AG04449 (cell line): Measurements from ENCODE around the gene DCAF5.

Experiments
- CTCF ChIA-PET: fragments of 350-600 bp; formaldehyde crosslinking; extraction: SDS; loops from one replicate; lab custom pipeline; 2021; ENCODE audit warnings: antibody characterized with exemption; lab: Yijun Ruan, JAX
- POLR2A ChIA-PET: fragments of 400-600, 350-600 bp; formaldehyde crosslinking; extraction: SDS; loops from one replicate; lab custom pipeline; 2020; ENCODE audit warnings: antibody characterized with exemption, inconsistent platforms; lab: Yijun Ruan, JAX
- DNase-seq: peaks from one replicate; pipeline ENCODE4 v3.0.0-alpha.2; 2010; ENCODE audit warnings: low read depth, low spot score
- H3K4me3 ChIP-seq: 2 replicates; pipeline ENCODE4 v1.5.1; 2011; ENCODE audit warnings: low read depth, mild to moderate bottlenecking, control low read depth, low read length
- TF ChIP-seq, protein P1 (sequence below): IDR thresholded peaks from one replicate; pipeline ENCODE4 v1.5.1; 2011; ENCODE audit warnings: mild to moderate bottlenecking, moderate library complexity, low read length, control low read depth, inconsistent platforms; ENCODE audit not compliant: insufficient read depth; ENCODE audit errors: missing control alignments

Gene DCAF5

DNA sequence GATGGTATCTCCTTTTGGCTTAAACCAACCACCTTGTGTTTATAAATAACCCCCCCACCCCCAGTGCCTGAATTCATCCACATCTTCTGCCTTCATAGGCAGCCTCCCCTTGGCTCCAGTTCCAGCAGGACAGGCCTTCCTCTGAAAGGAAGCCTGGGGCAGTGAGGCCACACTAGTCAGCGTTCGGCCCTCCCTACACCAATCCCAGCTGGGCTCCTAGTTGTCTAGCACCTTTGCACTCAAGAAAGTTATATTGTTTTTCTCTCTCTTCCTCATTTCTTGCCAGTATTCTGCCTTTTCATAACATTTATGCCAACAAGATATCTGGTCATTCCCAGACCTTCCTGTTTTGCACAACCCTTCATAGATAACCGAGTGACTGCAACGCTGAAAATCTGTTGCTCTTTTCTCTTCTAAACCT lies 100.7 kb downstream of the DCAF5 start:
- TF ChIP-seq, protein P1, sequence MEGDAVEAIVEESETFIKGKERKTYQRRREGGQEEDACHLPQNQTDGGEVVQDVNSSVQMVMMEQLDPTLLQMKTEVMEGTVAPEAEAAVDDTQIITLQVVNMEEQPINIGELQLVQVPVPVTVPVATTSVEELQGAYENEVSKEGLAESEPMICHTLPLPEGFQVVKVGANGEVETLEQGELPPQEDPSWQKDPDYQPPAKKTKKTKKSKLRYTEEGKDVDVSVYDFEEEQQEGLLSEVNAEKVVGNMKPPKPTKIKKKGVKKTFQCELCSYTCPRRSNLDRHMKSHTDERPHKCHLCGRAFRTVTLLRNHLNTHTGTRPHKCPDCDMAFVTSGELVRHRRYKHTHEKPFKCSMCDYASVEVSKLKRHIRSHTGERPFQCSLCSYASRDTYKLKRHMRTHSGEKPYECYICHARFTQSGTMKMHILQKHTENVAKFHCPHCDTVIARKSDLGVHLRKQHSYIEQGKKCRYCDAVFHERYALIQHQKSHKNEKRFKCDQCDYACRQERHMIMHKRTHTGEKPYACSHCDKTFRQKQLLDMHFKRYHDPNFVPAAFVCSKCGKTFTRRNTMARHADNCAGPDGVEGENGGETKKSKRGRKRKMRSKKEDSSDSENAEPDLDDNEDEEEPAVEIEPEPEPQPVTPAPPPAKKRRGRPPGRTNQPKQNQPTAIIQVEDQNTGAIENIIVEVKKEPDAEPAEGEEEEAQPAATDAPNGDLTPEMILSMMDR: no peak
- H3K4me3 ChIP-seq: no peak overlapping the region
- CTCF ChIA-PET: interaction anchor here (0.8 to 1.7 kb wide), 3 partner anchors 9 to 141 kb away, joined by 3 to 7 read pairs (median 4); no protein-coding TSS in a partner anchor
- no peak for DNase-seq
- POLR2A ChIA-PET: no interaction called here

GRCh38 chr14:69050240-69051184 lies 102.4 kb downstream of the DCAF5 start:
- no peak for DNase-seq
- no peak overlapping the region for H3K4me3 ChIP-seq
- CTCF ChIA-PET: interaction anchor here (0.7 to 1.4 kb wide), 3 partner anchors 14 to 139 kb away, joined by 3 to 4 read pairs (median 3); no protein-coding TSS in a partner anchor
- TF ChIP-seq, protein P1: no peak
- POLR2A ChIA-PET: interaction anchor here (1.0 to 1.2 kb wide), 2 partner anchors 43 to 73 kb away, joined by 3 to 5 read pairs; no protein-coding TSS in a partner anchor

DNA sequence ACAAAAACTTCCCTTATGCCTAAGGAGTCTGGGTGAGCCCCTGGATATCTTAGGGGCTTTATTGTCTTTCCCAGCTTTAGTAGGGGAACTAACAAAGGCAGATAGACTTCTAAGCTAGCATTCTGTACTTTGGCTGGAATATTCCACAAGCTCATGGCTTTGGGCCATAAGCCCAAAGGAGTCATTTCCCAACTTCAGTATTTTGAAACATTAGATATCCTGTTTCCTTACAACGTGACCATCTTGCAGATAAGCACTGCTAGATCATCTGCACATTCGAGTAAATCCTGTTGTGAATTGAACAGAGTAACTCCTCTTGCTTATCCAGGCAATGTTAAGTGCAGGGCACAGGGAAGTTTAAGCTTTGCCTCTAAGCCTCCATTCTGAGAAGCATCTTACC lies 103.2 kb downstream of the DCAF5 start:
- TF ChIP-seq, protein P1: no peak
- CTCF ChIA-PET: interaction anchor here (1.4 kb wide), 1 partner anchor 79 kb away, joined by 4 read pairs; no protein-coding TSS in a partner anchor
- no peak overlapping the region for H3K4me3 ChIP-seq
- peak; percentile 46 for DNase-seq
- POLR2A ChIA-PET: interaction anchor here (1.0 to 1.2 kb wide), 2 partner anchors 44 to 72 kb away, joined by 3 to 5 read pairs; no protein-coding TSS in a partner anchor

- CTCF ChIA-PET: no interaction called here
- DNase-seq: no peak
- POLR2A ChIA-PET: no interaction called here
- H3K4me3 ChIP-seq: no peak overlapping the region
- TF ChIP-seq, protein P1: no peak
Measured at GRCh38 chr14:69048456-69048855, 104.5 kb downstream of the DCAF5 start.

DNA sequence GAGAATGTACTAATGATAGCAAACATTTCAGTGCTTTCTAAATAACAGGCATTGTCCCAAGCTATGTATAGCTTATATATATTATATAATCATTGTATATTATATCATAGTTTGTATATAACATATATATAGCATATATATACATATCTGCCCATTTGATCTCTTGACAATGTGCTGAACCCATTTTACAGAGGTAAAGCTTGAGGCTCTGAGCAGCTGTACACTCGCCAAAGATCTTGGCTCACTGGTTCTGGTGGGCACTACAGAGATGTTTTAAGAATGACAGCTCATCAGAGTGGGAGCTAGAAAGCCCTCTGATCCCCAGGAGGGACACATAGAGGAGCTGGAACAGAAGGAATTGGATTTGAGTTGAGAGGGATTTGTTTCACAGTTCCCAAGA lies 105.7 kb downstream of the DCAF5 start:
- no peak for DNase-seq
- TF ChIP-seq, protein P1: no peak
- no peak overlapping the region for H3K4me3 ChIP-seq
- ChIA-PET POLR2A (interaction anchor here (0.7 kb wide), 1 partner anchor 9 kb away, joined by 3 read pairs; no protein-coding TSS in a partner anchor), CTCF (interaction anchor here (0.8 to 2.7 kb wide), 2 partner anchors 9 to 60 kb away, joined by 3 to 9 read pairs; no protein-coding TSS in a partner anchor)
